ENCODE data around the gene OPTN. TPM values are rescaled to one million over a fixed set of nuclear protein-coding genes. Genes with fewer than 3 reads are reported as not detected.

OPTN gene
- total RNA-seq, 1 donor from 2014 or later = 48.5 TPM

- Histone ChIP-seq H3K27ac (peak overlapping the region; percentile 96 to 99), H3K9me3 (no peaks in the 10 kb centered on the region), H3K4me3 (peak overlapping the region; percentile 97 to 99), H3K27me3 (no peaks in the 10 kb centered on the region), H3K36me3 (peaks cover 0 to 7% of the 10 kb centered on the region in 2 donors), H3K4me1 (peaks cover 2 to 11% of the 10 kb centered on the region in 2 donors)
- peak in 1 of 2 donors; percentile 69 for DNase-seq (ENCODE audit: low spot score in 2 of 2)
- no peak for TF ChIP-seq CTCF (IDR thresholded peaks at IDR 0.05)
- intact Hi-C loops (cut with DNase I) = loop anchor here (2.0 to 10.0 kb wide), 4 partner anchors 98 to 1036 kb away; partner anchors contain the start of genes CDC123, DHTKD1 and NUDT5
Observed at GRCh38 chr10:13100349-13101294, 659 bp downstream of the OPTN start.

DNA sequence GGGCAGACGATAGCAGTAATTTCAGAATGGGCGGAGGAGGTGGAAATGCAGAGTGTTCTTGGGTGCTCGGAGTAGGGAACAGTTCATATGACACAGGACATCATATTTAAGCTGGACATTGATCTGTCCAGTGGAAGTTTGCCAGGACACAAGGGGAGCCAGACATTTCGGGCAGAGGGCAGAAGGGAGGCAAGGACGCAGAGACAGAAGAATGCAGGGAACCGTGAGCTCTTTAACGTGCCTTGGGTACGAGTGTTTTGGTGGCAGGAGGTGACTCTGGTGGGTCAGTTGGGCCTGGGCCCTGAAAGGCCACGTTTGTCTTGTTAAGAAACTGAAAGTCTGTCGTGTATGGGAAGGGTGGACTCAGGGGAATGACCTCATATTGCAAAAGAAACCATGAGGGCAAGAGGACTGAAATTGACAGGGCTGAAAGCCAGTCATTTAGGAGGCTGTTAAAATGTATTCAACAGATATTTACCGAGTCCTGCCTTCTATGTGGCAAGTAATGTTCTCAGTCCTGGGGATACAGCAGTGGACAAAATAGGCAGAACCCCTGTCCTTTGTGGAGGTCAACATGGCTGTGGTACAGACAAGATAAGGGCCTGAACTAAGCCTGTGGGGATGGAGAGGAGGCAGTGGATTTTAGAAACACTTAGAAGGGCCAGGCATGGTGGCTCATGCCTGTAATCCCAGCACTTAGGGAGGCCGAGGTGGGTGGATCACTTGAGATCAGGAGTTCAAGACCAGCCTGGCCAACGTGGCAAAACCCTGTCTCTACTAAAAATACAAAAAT, 2.2 kb downstream of the OPTN start:
- peak in 1 of 2 donors; percentile 66 for DNase-seq (ENCODE audit: low spot score in 2 of 2)
- Histone ChIP-seq H3K4me1 (peaks cover 2 to 11% of the 10 kb centered on the region in 2 donors), H3K27ac (peak overlapping the region; percentile 51 to 99), H3K36me3 (peaks cover 0 to 7% of the 10 kb centered on the region in 2 donors), H3K27me3 (no peaks in the 10 kb centered on the region), H3K9me3 (no peaks in the 10 kb centered on the region), H3K4me3 (peak overlapping the region; percentile 97 to 99)
- intact Hi-C loops (cut with DNase I) = loop anchor here (5.0 to 10.0 kb wide), 2 partner anchors 905 to 1037 kb away; partner anchors contain the start of genes CDC123, DHTKD1 and NUDT5
- TF ChIP-seq CTCF (IDR thresholded peaks at IDR 0.05) = no peak

DNA sequence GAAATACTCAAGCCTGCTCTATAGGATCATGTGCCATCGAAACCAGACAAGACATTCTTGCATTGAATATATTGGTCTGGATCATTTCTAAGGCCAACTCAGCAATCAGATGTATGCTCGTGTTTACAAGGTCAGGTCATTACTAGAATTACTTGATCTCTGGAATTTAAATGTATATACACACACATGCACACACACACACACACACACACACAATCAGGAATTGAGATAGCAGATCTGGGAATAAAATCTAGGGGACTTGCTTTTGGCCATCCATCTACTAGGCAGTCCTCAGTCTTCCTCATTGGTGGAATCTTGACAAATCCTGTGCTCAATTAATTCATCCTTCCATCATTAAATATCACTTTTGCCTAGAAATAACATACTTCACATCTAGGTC, 3.6 kb downstream of the OPTN start:
- TF ChIP-seq CTCF (IDR thresholded peaks at IDR 0.05) = no peak
- Histone ChIP-seq H3K4me3 (no peak overlapping the region), H3K9me3 (no peaks in the 10 kb centered on the region), H3K27me3 (no peaks in the 10 kb centered on the region), H3K36me3 (peaks cover 0 to 7% of the 10 kb centered on the region in 2 donors), H3K4me1 (peaks cover 2 to 11% of the 10 kb centered on the region in 2 donors), H3K27ac (no peak overlapping the region)
- intact Hi-C loops (cut with DNase I) = loop anchor here (5.0 to 10.0 kb wide), 2 partner anchors 906 to 1039 kb away; partner anchors contain the start of genes CDC123, DHTKD1 and NUDT5
- DNase-seq (ENCODE audit: low spot score in 2 of 2) = no peak

- Histone ChIP-seq H3K36me3 (peaks cover 9 to 18% of the 10 kb centered on the region in 2 donors), H3K27ac (no peak overlapping the region), H3K4me1 (peaks cover 0 to 8% of the 10 kb centered on the region in 2 donors), H3K9me3 (no peaks in the 10 kb centered on the region), H3K4me3 (no peak overlapping the region), H3K27me3 (no peaks in the 10 kb centered on the region)
- DNase-seq (ENCODE audit: low spot score in 2 of 2) = no peak
- intact Hi-C loops (cut with DNase I) = loop anchor here (5.0 to 10.0 kb wide), 2 partner anchors 907 to 1040 kb away; partner anchors contain the start of genes CDC123, DHTKD1 and NUDT5
- no peak for TF ChIP-seq CTCF (IDR thresholded peaks at IDR 0.05)
Observed at GRCh38 chr10:13104697-13105096, 4.7 kb downstream of the OPTN start.

DNA sequence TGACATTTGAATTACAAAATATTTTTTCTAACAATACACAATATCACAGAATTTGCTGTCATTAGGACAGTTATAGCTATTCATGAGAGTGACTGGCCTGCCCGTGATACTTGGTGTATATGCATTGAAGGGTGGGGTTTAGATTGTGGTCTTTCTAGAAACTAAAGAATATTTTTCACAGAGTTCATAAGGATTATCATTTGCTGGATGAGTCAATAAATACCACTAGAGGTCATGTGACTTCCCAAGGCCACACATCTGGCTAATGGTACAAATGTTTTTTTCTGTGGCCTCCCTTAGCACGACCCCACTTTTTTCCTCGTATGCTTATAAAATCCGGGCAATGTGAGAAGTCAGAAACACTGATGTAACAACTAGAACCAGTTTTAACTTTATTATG, 5.2 kb downstream of the OPTN start:
- H3K27ac ChIP-seq = no peak overlapping the region
- H3K27me3 ChIP-seq = no peaks in the 10 kb centered on the region
- peaks cover 0 to 8% of the 10 kb centered on the region in 2 donors for H3K4me1 ChIP-seq
- no peak for DNase-seq (ENCODE audit: low spot score in 2 of 2)
- no peak overlapping the region for H3K4me3 ChIP-seq
- H3K9me3 ChIP-seq = no peaks in the 10 kb centered on the region
- H3K36me3 ChIP-seq = peaks cover 9 to 23% of the 10 kb centered on the region in 2 donors
- no peak for TF ChIP-seq CTCF (IDR thresholded peaks at IDR 0.05)
- intact Hi-C loops (cut with DNase I) = loop anchor here (10.0 kb wide), 1 partner anchor 1040 kb away; the partner anchor contains the start of gene DHTKD1

Measured in ascending aorta (tissue), 2 donors.